Measurements from ENCODE around the gene RTKN2. TPM values are rescaled to one million over a fixed set of nuclear protein-coding genes. Genes with fewer than 3 reads are reported as not detected.

Gene RTKN2
- total and polyA plus RNA-seq, 9 donors: 0.05 to 0.52 (median 0.20) TPM

GRCh38 chr10:62188021-62188616, 80.5 kb downstream of the RTKN2 start:
- 83 to 94% (median 93%) methylated on average over 8 of the region's 8 CpGs for WGBS, 3 donors
- DNase-seq: no peak
- intact Hi-C loops (cut with DNase I): loop anchor here in 1 of 4 donors (10.0 kb wide), 1 partner anchor 347 kb away; no protein-coding TSS in a partner anchor
- Histone ChIP-seq H3K27ac (no peak overlapping the region), H3K9me3 (no peaks in the 10 kb centered on the region), H3K4me3 (no peak overlapping the region), H3K4me1 (ENCODE audit: insufficient read depth) (no peaks in the 10 kb centered on the region), H3K27me3 (no peaks in the 10 kb centered on the region), H3K36me3 (no peaks in the 10 kb centered on the region)
- TF ChIP-seq POLR2A (IDR thresholded peaks at IDR 0.05) (no peak), CTCF (IDR thresholded peaks at IDR 0.05) (no peak), EP300 (IDR thresholded peaks at IDR 0.05) (no peak)

DNA sequence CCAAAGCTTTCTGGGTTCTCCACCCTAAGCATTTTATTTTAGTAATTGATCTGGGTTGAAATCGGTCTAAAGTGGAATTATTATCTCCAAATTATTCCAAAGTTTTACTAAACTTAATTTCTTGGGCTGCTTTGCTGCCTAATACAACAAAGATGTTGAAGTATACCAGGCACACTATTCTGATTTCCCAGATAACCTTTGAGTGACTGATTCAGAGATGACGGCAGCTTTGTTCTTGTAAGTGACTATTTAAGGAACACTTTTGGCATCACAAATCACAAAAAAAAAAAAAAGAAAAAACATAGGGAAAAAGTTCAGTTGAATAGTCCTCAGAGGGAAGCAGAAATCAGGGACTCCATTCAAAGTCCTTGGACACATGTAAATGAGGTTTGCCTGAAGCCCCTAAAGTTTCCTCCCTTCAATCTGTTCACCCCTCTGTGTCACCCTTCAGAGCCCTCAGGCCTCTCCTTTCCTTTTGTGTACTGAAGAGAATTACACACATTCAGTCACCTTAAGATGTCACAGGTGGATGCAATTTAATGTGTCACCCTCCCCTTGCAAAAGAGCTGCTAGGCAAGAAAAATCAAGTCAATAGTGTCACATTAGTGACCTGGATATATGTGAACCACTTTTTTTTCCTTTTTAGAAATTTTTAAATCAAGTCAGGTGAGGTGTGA, 81.5 kb downstream of the RTKN2 start:
- intact Hi-C loops (cut with DNase I): loop anchor here in 1 of 4 donors (10.0 kb wide), 1 partner anchor 348 kb away; no protein-coding TSS in a partner anchor
- H3K36me3 ChIP-seq: no peaks in the 10 kb centered on the region
- no peak for TF ChIP-seq CTCF (IDR thresholded peaks at IDR 0.05)
- no peak for TF ChIP-seq EP300 (IDR thresholded peaks at IDR 0.05)
- no peak for TF ChIP-seq POLR2A (IDR thresholded peaks at IDR 0.05)
- no peaks in the 10 kb centered on the region for H3K4me1 ChIP-seq (ENCODE audit: insufficient read depth)
- no peaks in the 10 kb centered on the region for H3K27me3 ChIP-seq
- H3K9me3 ChIP-seq: no peaks in the 10 kb centered on the region
- no peak overlapping the region for H3K27ac ChIP-seq
- no peak overlapping the region for H3K4me3 ChIP-seq
- WGBS, 3 donors: 74 to 81% (median 78%) methylated on average over 2 of the region's 2 CpGs
- DNase-seq: no peak

DNA sequence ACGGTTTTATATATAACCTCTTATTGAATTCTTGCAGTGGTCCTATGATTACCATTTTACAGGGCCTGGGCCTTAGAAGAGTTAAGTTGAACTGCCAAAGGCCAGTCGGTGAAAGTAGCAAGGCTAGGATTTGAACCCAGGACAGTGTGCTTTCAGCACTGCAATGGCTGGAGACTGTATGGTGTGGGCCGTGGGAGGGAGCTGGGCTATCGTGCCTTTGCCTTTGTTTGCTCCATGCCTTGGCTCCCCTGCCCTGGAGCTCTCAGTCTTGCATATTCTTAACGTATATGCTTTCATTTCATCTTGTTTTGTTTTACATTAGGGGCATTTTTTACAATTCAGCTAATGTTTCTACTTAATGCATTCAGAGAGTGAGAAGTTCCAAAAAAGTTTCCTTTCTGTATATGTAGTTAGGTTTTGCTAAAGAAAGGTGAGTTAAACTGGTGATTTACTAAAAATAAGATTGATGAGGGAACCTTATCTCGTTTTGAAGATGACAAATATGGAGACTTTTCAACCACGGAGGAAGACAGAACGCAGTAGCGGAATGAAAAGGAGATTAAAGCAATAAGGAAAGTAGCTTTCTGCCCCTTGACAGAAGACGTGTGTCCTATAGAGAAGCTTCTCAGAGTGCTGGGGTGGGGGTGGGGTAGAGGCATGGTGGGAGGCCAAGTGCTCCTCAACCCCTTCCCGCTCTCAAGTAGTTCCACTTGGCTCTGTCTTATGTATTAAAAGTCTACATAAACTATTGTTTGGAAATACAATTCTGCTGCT, 82.5 kb downstream of the RTKN2 start:
- TF ChIP-seq CTCF (IDR thresholded peaks at IDR 0.05): no peak
- TF ChIP-seq EP300 (IDR thresholded peaks at IDR 0.05): no peak
- no peak for TF ChIP-seq POLR2A (IDR thresholded peaks at IDR 0.05)
- H3K4me1 ChIP-seq (ENCODE audit: insufficient read depth): no peaks in the 10 kb centered on the region
- no peaks in the 10 kb centered on the region for H3K9me3 ChIP-seq
- WGBS, 3 donors: 73 to 79% (median 75%) methylated on average over 11 of the region's 11 CpGs
- no peaks in the 10 kb centered on the region for H3K27me3 ChIP-seq
- intact Hi-C loops (cut with DNase I): loop anchor here in 1 of 4 donors (10.0 kb wide), 1 partner anchor 349 kb away; no protein-coding TSS in a partner anchor
- H3K27ac ChIP-seq: no peak overlapping the region
- DNase-seq: no peak
- no peaks in the 10 kb centered on the region for H3K36me3 ChIP-seq
- H3K4me3 ChIP-seq: no peak overlapping the region
